Astrocyte (in vitro differentiated cells and primary cell): ENCODE measurements around the gene THY1. TPM values are rescaled to one million over a fixed set of nuclear protein-coding genes. Genes with fewer than 3 reads are reported as not detected.

ENCODE experiments used
- DNase-seq: peaks from one replicate; pipeline ENCODE4 v3.0.0-alpha.2; 2010; ENCODE audit warnings: low read depth
- FAIRE-seq: peaks from 2 replicates; lab custom pipeline; 2011; peaks lifted over from hg19 to GRCh38; lab: Jason Lieb, UNC
- H2AFZ ChIP-seq: 2 replicates; pipeline ENCODE4 v1.6.0; 2012; ENCODE audit warnings: low read depth, low read length, inconsistent platforms
- H3K27ac ChIP-seq: 2 replicates; pipeline ENCODE4 v1.5.1; 2011; ENCODE audit warnings: low read depth, low read length, inconsistent platforms
- H3K27me3 ChIP-seq: 2 replicates; pipeline ENCODE4 v1.6.0; 2011; ENCODE audit warnings: low read length, inconsistent platforms; ENCODE audit not compliant: insufficient read depth
- H3K36me3 ChIP-seq: 2 replicates; pipeline ENCODE4 v1.5.1; 2011; ENCODE audit warnings: low read length, inconsistent platforms; ENCODE audit not compliant: insufficient read depth
- H3K4me1 ChIP-seq: 2 replicates; pipeline ENCODE4 v1.5.1; 2011; ENCODE audit warnings: low read length, inconsistent platforms; ENCODE audit not compliant: insufficient read depth
- H3K4me2 ChIP-seq: 2 replicates; pipeline ENCODE4 v1.6.0; 2012; ENCODE audit warnings: low read length, inconsistent platforms
- H3K4me3 ChIP-seq: 2 replicates; pipeline ENCODE4 v1.5.1; 2011; ENCODE audit warnings: low read depth, mild to moderate bottlenecking, low read length, inconsistent platforms; ENCODE audit not compliant: insufficient read depth
- H3K79me2 ChIP-seq: 2 replicates; pipeline ENCODE4 v1.6.0; 2012; ENCODE audit warnings: mild to moderate bottlenecking, low read length, inconsistent platforms; ENCODE audit not compliant: insufficient read depth
- H3K9ac ChIP-seq: 2 replicates; pipeline ENCODE4 v1.6.0; 2012; ENCODE audit warnings: mild to moderate bottlenecking, low read length, inconsistent platforms
- H3K9me3 ChIP-seq: 2 replicates; pipeline ENCODE4 v1.5.1; 2012; ENCODE audit warnings: low read depth, mild to moderate bottlenecking, low read length, inconsistent platforms; ENCODE audit not compliant: insufficient read depth
- H4K20me1 ChIP-seq: 2 replicates; pipeline ENCODE4 v1.6.0; 2012; ENCODE audit warnings: low read length, inconsistent platforms; ENCODE audit not compliant: insufficient read depth
- H3K27ac Mint-ChIP-seq: one replicate; pipeline ENCODE4 v1.8.0; 2021; ENCODE audit warnings: mild to moderate bottlenecking, mixed read lengths; ENCODE audit not compliant: unreplicated experiment
- H3K27me3 Mint-ChIP-seq: one replicate; pipeline ENCODE4 v1.8.0; 2021; ENCODE audit warnings: low read depth, mixed read lengths; ENCODE audit not compliant: unreplicated experiment
- H3K36me3 Mint-ChIP-seq: one replicate; pipeline ENCODE4 v1.8.0; 2021; ENCODE audit warnings: low read depth, mixed read lengths; ENCODE audit not compliant: unreplicated experiment
- H3K4me1 Mint-ChIP-seq: one replicate; pipeline ENCODE4 v1.8.0; 2021; ENCODE audit warnings: low read depth, mixed read lengths; ENCODE audit not compliant: unreplicated experiment
- H3K4me3 Mint-ChIP-seq: one replicate; pipeline ENCODE4 v1.8.0; 2021; ENCODE audit warnings: mild to moderate bottlenecking, moderate library complexity, mixed read lengths; ENCODE audit not compliant: unreplicated experiment
- H3K9me3 Mint-ChIP-seq: one replicate; pipeline ENCODE4 v1.8.0; 2021; ENCODE audit warnings: mild to moderate bottlenecking, mixed read lengths; ENCODE audit not compliant: unreplicated experiment
- CTCF ChIP-seq: IDR thresholded peaks from 2 replicates; pipeline ENCODE4 v1.5.1; 2011; ENCODE audit warnings: low read depth, mild to moderate bottlenecking, inconsistent platforms, low read length, moderate library complexity; ENCODE audit not compliant: insufficient read depth
- EZH2 ChIP-seq: IDR thresholded peaks from 2 replicates; pipeline ENCODE4 v1.6.1; 2012; ENCODE audit warnings: mild to moderate bottlenecking, low read length, inconsistent platforms; ENCODE audit not compliant: insufficient read depth
- total RNA-seq: library from RNA; stranded (reverse); gene quantifications from 2 replicates; pipeline ENCODE4 v1.2.1, GENCODE V29; 2021

The THY1 gene
- total RNA-seq, 1 donor from 2014 or later, result 104 TPM

GRCh38 chr11:119404872-119405271, 18.1 kb downstream of the THY1 start:
- H3K9me3 ChIP-seq, result no peaks in the 10 kb centered on the region
- Mint-ChIP-seq H3K27ac (no peak overlapping the region), H3K27me3 (peaks cover 2% of the 10 kb centered on the region), H3K36me3 (no peaks in the 10 kb centered on the region), H3K9me3 (peaks cover 16% of the 10 kb centered on the region), H3K4me1 (no peaks in the 10 kb centered on the region), H3K4me3 (no peak overlapping the region)
- H3K9ac ChIP-seq, result no peak overlapping the region
- no peak overlapping the region for H3K27ac ChIP-seq
- H3K4me2 ChIP-seq, result no peak overlapping the region
- no peaks in the 10 kb centered on the region for H3K27me3 ChIP-seq
- no peaks in the 10 kb centered on the region for H4K20me1 ChIP-seq
- H3K36me3 ChIP-seq, result no peaks in the 10 kb centered on the region
- H3K4me1 ChIP-seq, result no peaks in the 10 kb centered on the region
- no peak overlapping the region for H2AFZ ChIP-seq
- no peaks in the 10 kb centered on the region for H3K79me2 ChIP-seq
- DNase-seq (peak; percentile 38), FAIRE-seq (no peak)
- H3K4me3 ChIP-seq, result no peak overlapping the region
- TF ChIP-seq CTCF (no peak), EZH2 (no peak)

GRCh38 chr11:119403021-119403420, 20.0 kb downstream of the THY1 start:
- FAIRE-seq, result no peak
- H3K9me3 Mint-ChIP-seq, result peaks cover 23% of the 10 kb centered on the region
- H3K27ac Mint-ChIP-seq, result no peak overlapping the region
- H3K36me3 ChIP-seq, result no peaks in the 10 kb centered on the region
- TF ChIP-seq EZH2, result no peak
- no peak for TF ChIP-seq CTCF
- peaks cover 2% of the 10 kb centered on the region for H3K27me3 Mint-ChIP-seq
- H3K4me1 Mint-ChIP-seq, result no peaks in the 10 kb centered on the region
- H3K4me3 ChIP-seq, result no peak overlapping the region
- H3K79me2 ChIP-seq, result no peaks in the 10 kb centered on the region
- no peaks in the 10 kb centered on the region for H3K27me3 ChIP-seq
- no peak overlapping the region for H3K4me2 ChIP-seq
- DNase-seq, result no peak
- no peak overlapping the region for H3K9ac ChIP-seq
- H3K27ac ChIP-seq, result no peak overlapping the region
- H2AFZ ChIP-seq, result no peak overlapping the region
- H3K4me1 ChIP-seq, result no peaks in the 10 kb centered on the region
- H3K36me3 Mint-ChIP-seq, result no peaks in the 10 kb centered on the region
- no peak overlapping the region for H3K4me3 Mint-ChIP-seq
- no peaks in the 10 kb centered on the region for H4K20me1 ChIP-seq
- H3K9me3 ChIP-seq, result peaks cover 1% of the 10 kb centered on the region

- DNase-seq, result no peak
- Mint-ChIP-seq H3K9me3 (peaks cover 26% of the 10 kb centered on the region), H3K36me3 (no peaks in the 10 kb centered on the region), H3K4me3 (no peak overlapping the region), H3K27me3 (peaks cover 2% of the 10 kb centered on the region), H3K4me1 (no peaks in the 10 kb centered on the region), H3K27ac (no peak overlapping the region)
- H3K36me3 ChIP-seq, result no peaks in the 10 kb centered on the region
- no peak overlapping the region for H2AFZ ChIP-seq
- no peaks in the 10 kb centered on the region for H3K79me2 ChIP-seq
- H3K9me3 ChIP-seq, result peaks cover 3% of the 10 kb centered on the region
- no peak overlapping the region for H3K4me3 ChIP-seq
- no peak overlapping the region for H3K27ac ChIP-seq
- H3K4me1 ChIP-seq, result no peaks in the 10 kb centered on the region
- no peaks in the 10 kb centered on the region for H4K20me1 ChIP-seq
- no peak for TF ChIP-seq CTCF
- no peak for TF ChIP-seq EZH2
- H3K9ac ChIP-seq, result no peak overlapping the region
- no peak for FAIRE-seq
- H3K27me3 ChIP-seq, result no peaks in the 10 kb centered on the region
- no peak overlapping the region for H3K4me2 ChIP-seq
These were observed 20.5 kb downstream of the THY1 start for GRCh38 chr11:119402470-119402869.
